ENCODE data around the gene IGSF9B. TPM values are rescaled to one million over a fixed set of nuclear protein-coding genes. Genes with fewer than 3 reads are reported as not detected.
"Not testable (repeated sequence)": the region's sequence is repeated elsewhere in the genome, so short reads cannot be mapped to it uniquely, and the experiment has no call there.

IGSF9B gene
- total and polyA plus RNA-seq, 11 donors: 14.6 to 78.5 (median 38.3) TPM

- intact Hi-C loops (cut with DNase I): no loop called here
- ATAC-seq (peak in 3 of 4 donors; percentile 30 to 82 (median 38)), DNase-seq (no peak)
- no peak for TF ChIP-seq CTCF (IDR thresholded peaks at IDR 0.05)
- no peak for TF ChIP-seq POLR2A (IDR thresholded peaks at IDR 0.05)
- Histone ChIP-seq H3K9me3 (no peaks in the 10 kb centered on the region), H3K36me3 (no peaks in the 10 kb centered on the region), H3K4me1 (peaks cover 0 to 25% (median 13%) of the 10 kb centered on the region in 12 donors), H3K27me3 (no peaks in the 10 kb centered on the region), H3K27ac (peak overlapping the region in 9 of 12 donors; percentile 15 to 79 (median 51)), H3K4me3 (no peak overlapping the region)
- whole genome bisulfite sequencing, 4 donors: 45 to 61% (median 55%) methylated on average over 9 of the region's 9 CpGs
These were observed 47.2 kb upstream of the IGSF9B start for GRCh38 chr11:134003792-134004495.

- H3K36me3 ChIP-seq; DNase-seq; H3K9me3 ChIP-seq; intact Hi-C loops (cut with DNase I); H3K4me3 ChIP-seq; ATAC-seq; H3K27me3 ChIP-seq: not testable (repeated sequence)
- Histone ChIP-seq H3K27ac (peak overlapping the region in 3 of 12 donors; percentile 58 to 79 (median 67)), H3K4me1 (peaks cover 0 to 24% (median 13%) of the 10 kb centered on the region in 12 donors)
- 93 to 97% (median 96%) methylated on average over 11 to 37 of the region's 37 CpGs for WGBS, 4 donors
These were observed 46.1 kb upstream of the IGSF9B start for GRCh38 chr11:134002819-134003218.

- WGBS, 4 donors: 74 to 83% (median 76%) methylated on average over 9 to 10 of the region's 10 CpGs
- H3K4me3 ChIP-seq; H3K27ac ChIP-seq; ATAC-seq; DNase-seq; H3K9me3 ChIP-seq; intact Hi-C loops (cut with DNase I); H3K36me3 ChIP-seq; H3K27me3 ChIP-seq: not testable (repeated sequence)
- H3K4me1 ChIP-seq: peaks cover 0 to 28% (median 15%) of the 10 kb centered on the region in 12 donors
These were observed 45.6 kb upstream of the IGSF9B start for GRCh38 chr11:134002338-134002737.

- no peaks in the 10 kb centered on the region for H3K27me3 ChIP-seq
- no peak for DNase-seq
- H3K27ac ChIP-seq: no peak overlapping the region
- no peak for ATAC-seq
- H3K4me1 ChIP-seq: peaks cover 3 to 34% (median 15%) of the 10 kb centered on the region in 12 donors
- no peak overlapping the region for H3K4me3 ChIP-seq
- no peaks in the 10 kb centered on the region for H3K36me3 ChIP-seq
- H3K9me3 ChIP-seq: no peaks in the 10 kb centered on the region
- no peak for TF ChIP-seq CTCF (IDR thresholded peaks at IDR 0.05)
- no peak for TF ChIP-seq POLR2A (IDR thresholded peaks at IDR 0.05)
- 91 to 93% (median 93%) methylated on average over 6 of the region's 6 CpGs for WGBS, 4 donors
- intact Hi-C loops (cut with DNase I): no loop called here
These were observed 44.8 kb upstream of the IGSF9B start for GRCh38 chr11:134001596-134001995.

- H3K4me3 ChIP-seq: no peak overlapping the region
- ATAC-seq (no peak), DNase-seq (no peak)
- no peaks in the 10 kb centered on the region for H3K27me3 ChIP-seq
- H3K36me3 ChIP-seq: no peaks in the 10 kb centered on the region
- WGBS, 4 donors: 84 to 92% (median 91%) methylated on average over 6 of the region's 6 CpGs
- no peak overlapping the region for H3K27ac ChIP-seq
- TF ChIP-seq CTCF (IDR thresholded peaks at IDR 0.05): no peak
- no peak for TF ChIP-seq POLR2A (IDR thresholded peaks at IDR 0.05)
- intact Hi-C loops (cut with DNase I): no loop called here
- peaks cover 5 to 34% (median 15%) of the 10 kb centered on the region in 12 donors for H3K4me1 ChIP-seq
- H3K9me3 ChIP-seq: no peaks in the 10 kb centered on the region
These were observed 44.3 kb upstream of the IGSF9B start for GRCh38 chr11:134001088-134001487.

Measured in heart left ventricle (tissue), 16 donors.